Esophagus squamous epithelium (tissue), 5 donors: ENCODE measurements around the gene WHRN. TPM values are rescaled to one million over a fixed set of nuclear protein-coding genes. Genes with fewer than 3 reads are reported as not detected.

ENCODE experiments used
- DNase-seq: peaks from one replicate; lab custom pipeline; 2025; lab: John Stamatoyannopoulos, UW
- H3K27ac ChIP-seq, 4 donors: fragments of 200-600 bp; sonication (generic); one replicate each; pipeline ENCODE4 v1.5.1; 2016 to 2019; ENCODE audit warnings: mild to moderate bottlenecking in 1 of 4
- H3K27me3 ChIP-seq, 4 donors: fragments of 200-600 bp; sonication (generic); 1 replicate in 3 of 4; 2 replicates in 1 of 4; pipeline versions ENCODE4 v1.5.1 to v1.6.0; 2017 to 2021; ENCODE audit warnings: antibody characterized with exemption in 1 of 4
- H3K36me3 ChIP-seq, 3 donors: fragments of 200-600 bp; sonication (generic); one replicate each; pipeline ENCODE4 v1.5.1; 2016 to 2019
- H3K4me1 ChIP-seq, 3 donors: fragments of 200-600 bp; sonication (generic); one replicate each; pipeline ENCODE4 v1.5.1; 2017 to 2019
- H3K4me3 ChIP-seq, 4 donors: fragments of 200-600 bp; sonication (generic); 1 replicate in 3 of 4; 2 replicates in 1 of 4; pipeline ENCODE4 v1.5.1; 2016 to 2019; ENCODE audit warnings: mild to moderate bottlenecking in 2 of 4, moderate library complexity in 1 of 4
- H3K9me3 ChIP-seq, 3 donors: fragments of 200-600 bp; sonication (generic); one replicate each; pipeline ENCODE4 v1.5.1; 2016 to 2019
- CTCF ChIP-seq, 6 experiments: fragments of 450-650 bp in 4 of 6; fragments of 200-600 bp in 2 of 6; sonication (generic) in 2 of 6; IDR thresholded peaks; one replicate each; pipeline ENCODE4 v1.5.1; 2016 to 2019; ENCODE audit warnings: antibody characterized with exemption in 6 of 6, mild to moderate bottlenecking in 4 of 6, moderate library complexity in 4 of 6
- POLR2A ChIP-seq, 4 donors: fragments of 450-650 bp; IDR thresholded peaks; one replicate each; pipeline ENCODE4 v1.6.1; 2017; ENCODE audit warnings: antibody characterized with exemption in 4 of 4, mild to moderate bottlenecking in 4 of 4, moderate library complexity in 3 of 4
- WGBS, 2 donors: methylation state at CpG; one replicate each; pipeline ENCODE4 v1.1.5; 2018; 5-methylcytosine and 5-hydroxymethylcytosine counted together
- intact Hi-C: fragments of 100-400 bp; cut with DNase I; formaldehyde crosslinking; loops from one replicate; pipeline ENCODE4 v1.15.0; 2022
- total RNA-seq, 4 donors: library from RNA; depleted of rRNA; stranded (reverse); fragments of >200 nt; gene quantifications; one replicate each; pipeline ENCODE4 v1.1.0, GENCODE V29; 2016
- donor health status: DM: yes; HTN: yes; CAD: no.

The WHRN gene
- total RNA-seq, 4 donors from 2014 or later: 2.9 to 6.1 (median 3.4) TPM

GRCh38 chr9:114494776-114495569 is 10.3 kb downstream of the WHRN start:
- no peak for DNase-seq
- WGBS, 2 donors: 76 to 80% methylated on average over 11 to 12 of the region's 12 CpGs
- Histone ChIP-seq H3K27ac (no peak overlapping the region), H3K36me3 (no peaks in the 10 kb centered on the region), H3K9me3 (no peaks in the 10 kb centered on the region), H3K4me3 (no peak overlapping the region), H3K27me3 (no peaks in the 10 kb centered on the region), H3K4me1 (peaks cover 0 to 8% (median 0%) of the 10 kb centered on the region in 3 donors)
- TF ChIP-seq POLR2A (IDR thresholded peaks at IDR 0.05): no peak
- TF ChIP-seq CTCF (IDR thresholded peaks at IDR 0.05): no peak
- intact Hi-C loops: no loop called here

- TF ChIP-seq CTCF (IDR thresholded peaks at IDR 0.05) (no peak), POLR2A (IDR thresholded peaks at IDR 0.05) (no peak)
- no peak for DNase-seq
- Histone ChIP-seq H3K4me1 (no peaks in the 10 kb centered on the region), H3K27ac (no peak overlapping the region), H3K27me3 (no peaks in the 10 kb centered on the region), H3K36me3 (no peaks in the 10 kb centered on the region), H3K4me3 (no peak overlapping the region), H3K9me3 (no peaks in the 10 kb centered on the region)
- intact Hi-C loops: no loop called here
- WGBS, 2 donors: 72 to 86% methylated on average over 7 to 8 of the region's 8 CpGs
These were observed 11.6 kb downstream of the WHRN start for GRCh38 chr9:114493521-114494184.

GRCh38 chr9:114492991-114493390 is 12.3 kb downstream of the WHRN start:
- Histone ChIP-seq H3K4me3 (no peak overlapping the region), H3K27me3 (no peaks in the 10 kb centered on the region), H3K27ac (no peak overlapping the region), H3K4me1 (no peaks in the 10 kb centered on the region), H3K36me3 (no peaks in the 10 kb centered on the region), H3K9me3 (no peaks in the 10 kb centered on the region)
- no peak for DNase-seq
- intact Hi-C loops: no loop called here
- TF ChIP-seq POLR2A (IDR thresholded peaks at IDR 0.05) (no peak), CTCF (IDR thresholded peaks at IDR 0.05) (no peak)
- WGBS, 2 donors: 88 to 96% methylated on average over 7 of the region's 7 CpGs

- Histone ChIP-seq H3K9me3 (no peaks in the 10 kb centered on the region), H3K36me3 (no peaks in the 10 kb centered on the region), H3K4me3 (no peak overlapping the region), H3K27me3 (no peaks in the 10 kb centered on the region), H3K4me1 (peaks cover 0 to 7% (median 0%) of the 10 kb centered on the region in 3 donors), H3K27ac (no peak overlapping the region)
- DNase-seq: no peak
- 82 to 83% methylated on average over 16 to 17 of the region's 17 CpGs for WGBS, 2 donors
- intact Hi-C loops: no loop called here
- TF ChIP-seq CTCF (IDR thresholded peaks at IDR 0.05): no peak
- no peak for TF ChIP-seq POLR2A (IDR thresholded peaks at IDR 0.05)
These were observed 13.8 kb downstream of the WHRN start for GRCh38 chr9:114491430-114492003.

GRCh38 chr9:114489928-114490327 is 15.3 kb downstream of the WHRN start:
- H3K4me1 ChIP-seq: peaks cover 7 to 15% (median 10%) of the 10 kb centered on the region in 3 donors
- no peaks in the 10 kb centered on the region for H3K36me3 ChIP-seq
- no peaks in the 10 kb centered on the region for H3K9me3 ChIP-seq
- no peak overlapping the region for H3K4me3 ChIP-seq
- intact Hi-C loops: loop anchor here (5.0 kb wide), 1 partner anchor 162 kb away; no protein-coding TSS in a partner anchor
- 87 to 93% methylated on average over 9 to 11 of the region's 12 CpGs for WGBS, 2 donors
- H3K27ac ChIP-seq: no peak overlapping the region
- no peak for TF ChIP-seq CTCF (IDR thresholded peaks at IDR 0.05)
- TF ChIP-seq POLR2A (IDR thresholded peaks at IDR 0.05): no peak
- no peaks in the 10 kb centered on the region for H3K27me3 ChIP-seq
- no peak for DNase-seq
